Activated CD4-positive, CD25-positive, alpha-beta regulatory T cell treated with anti-CD3 and anti-CD28 coated beads, Interleukin-2, amount 50 U/mL, for 24 hours (primary cell): ENCODE data around the gene HNMT.
"Not testable (repeated sequence)": the region's sequence is repeated elsewhere in the genome, so short reads cannot be mapped to it uniquely, and the experiment has no call there.

Source experiments
- ATAC-seq, 2 donors: fragments of 150-1000 bp; cut with Tn5 transposase; one replicate each; pipeline ENCODE4 v1.10.0; 2021; ENCODE audit warnings: mild to moderate bottlenecking in 1 of 2, moderate library complexity in 1 of 2

Gene HNMT

DNA sequence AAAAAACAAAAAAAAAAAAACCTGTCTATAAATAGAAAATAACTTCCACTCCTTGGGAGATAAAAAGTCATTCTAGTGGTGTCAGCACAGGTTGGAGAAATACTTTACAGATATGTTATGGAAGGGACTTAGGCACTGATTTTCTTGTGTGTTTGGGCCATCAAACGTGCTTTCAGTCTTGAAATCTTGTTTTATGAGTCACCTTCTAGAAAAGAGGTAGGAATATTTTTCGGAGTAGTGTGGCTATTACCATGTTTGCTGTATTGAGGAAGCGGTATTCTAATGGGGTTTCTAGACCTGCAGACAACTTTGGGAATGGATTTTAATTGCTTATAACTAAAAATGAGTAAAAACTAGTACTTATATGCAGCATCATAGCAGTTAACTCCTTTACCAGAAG, 12.0 kb downstream of the HNMT start:
- ATAC-seq: no peak

- no peak for ATAC-seq
These were observed 13.5 kb downstream of the HNMT start for GRCh38 chr2:137977790-137978189.

DNA sequence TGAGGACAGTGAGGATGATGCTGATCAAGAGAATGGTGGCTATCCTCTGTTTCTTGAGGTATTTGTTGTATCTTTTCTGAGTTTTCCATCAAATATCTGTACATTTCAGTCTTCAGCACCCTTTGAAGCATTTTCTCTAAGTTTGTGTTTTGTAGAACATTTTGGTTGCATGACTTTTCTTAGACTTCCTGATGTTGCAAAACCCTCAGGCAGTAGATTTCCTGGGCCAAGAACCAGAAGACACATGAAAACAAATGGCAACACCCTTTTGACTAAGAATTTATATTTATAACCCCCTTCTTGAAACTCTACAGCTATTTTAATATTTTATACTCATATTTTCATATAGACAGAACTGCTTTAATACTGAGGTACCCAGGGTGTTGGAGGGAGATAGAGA, 16.2 kb downstream of the HNMT start:
- ATAC-seq: no peak

GRCh38 chr2:137981112-137981656, 16.9 kb downstream of the HNMT start:
- ATAC-seq: no peak

DNA sequence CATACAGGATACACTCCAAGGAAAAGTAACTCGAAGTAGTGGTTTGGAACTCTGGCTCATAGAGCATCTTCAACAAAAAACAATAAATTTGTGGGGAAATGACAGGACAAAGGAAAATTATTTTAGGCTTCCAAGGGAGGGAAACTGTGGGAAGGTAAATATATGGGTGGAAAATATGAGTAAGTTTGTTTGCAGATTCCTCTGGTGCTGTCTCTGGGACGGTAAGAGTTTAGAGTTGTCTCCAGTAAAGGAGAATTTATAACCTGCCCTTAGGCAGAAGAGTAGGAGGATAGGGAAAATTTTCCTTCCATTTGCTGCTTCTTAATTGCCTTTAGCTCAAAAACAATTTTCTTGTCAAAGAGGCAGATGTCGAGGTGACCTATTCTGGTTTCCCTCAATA, 19.3 kb downstream of the HNMT start:
- no peak for ATAC-seq

DNA sequence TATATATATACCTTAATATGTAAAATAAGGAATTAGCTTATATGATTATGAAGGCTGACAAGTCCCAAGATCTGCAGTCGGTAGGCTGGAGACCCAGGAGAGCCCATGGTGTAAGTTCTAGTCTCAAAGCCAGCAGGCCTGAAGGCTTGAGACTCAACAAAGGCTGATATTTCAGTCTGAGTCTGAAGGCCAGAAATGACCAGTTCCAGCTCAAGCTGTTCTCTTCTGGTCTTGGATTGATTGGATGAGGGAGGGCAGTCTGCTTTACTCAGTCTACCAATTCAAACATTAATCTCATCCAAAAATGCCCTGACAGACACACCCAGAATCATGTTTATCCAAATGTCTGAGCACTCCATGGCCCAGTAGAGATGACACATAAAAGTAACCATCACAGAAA, 22.0 kb downstream of the HNMT start:
- ATAC-seq: no peak

DNA sequence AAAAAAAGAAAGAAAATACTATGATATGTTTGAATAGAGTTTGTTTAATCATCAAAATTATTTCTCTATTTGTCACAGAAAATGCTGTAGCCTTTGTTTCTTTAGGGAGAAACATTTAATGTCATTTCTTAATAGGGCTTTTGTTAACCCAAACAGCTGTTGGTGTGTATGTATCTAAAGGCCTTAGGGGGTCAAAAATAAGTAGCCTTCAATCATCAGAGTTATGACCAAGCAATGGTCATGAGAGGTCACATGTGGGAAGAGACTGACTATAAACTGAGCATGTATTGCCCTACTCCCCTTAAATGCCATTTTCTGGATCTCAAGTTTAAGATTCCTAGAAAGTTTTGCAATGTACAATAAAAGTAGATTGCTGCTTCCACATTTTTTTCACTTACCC, 22.7 kb downstream of the HNMT start:
- ATAC-seq: no peak

- no peak for ATAC-seq
These were observed 26.8 kb downstream of the HNMT start for GRCh38 chr2:137991078-137991477.

DNA sequence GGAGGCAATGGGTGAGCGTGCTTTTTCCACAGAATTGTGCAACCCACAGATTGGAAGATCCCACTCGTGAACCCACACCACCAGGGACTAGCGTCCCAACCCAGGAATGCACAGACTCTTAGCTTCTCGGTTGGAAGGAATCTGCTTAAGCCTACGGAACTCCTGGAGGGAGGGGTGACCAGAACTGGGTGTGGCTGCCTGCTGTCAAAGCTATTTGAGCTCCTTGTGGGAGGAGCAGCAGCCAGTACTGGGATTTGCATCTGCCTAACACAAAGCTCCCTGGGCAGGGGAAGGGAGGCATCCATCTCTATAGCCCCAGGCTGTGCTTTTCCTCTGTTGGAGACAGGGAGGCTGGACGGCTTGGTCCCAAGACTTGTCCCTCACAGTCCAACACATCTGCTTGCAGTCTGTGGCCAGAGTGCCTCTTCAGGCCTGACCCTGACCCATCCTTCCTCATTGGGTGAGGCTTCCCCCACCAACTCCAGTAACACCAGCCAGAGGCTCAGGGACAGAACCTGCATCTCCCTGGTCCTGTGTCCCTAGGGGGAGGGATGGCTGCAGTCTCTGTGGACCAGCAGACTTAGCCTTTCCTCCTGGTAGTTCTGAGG, 27.9 kb downstream of the HNMT start:
- ATAC-seq: no peak

GRCh38 chr2:137993715-137994476, 29.6 kb downstream of the HNMT start:
- not testable (repeated sequence) for ATAC-seq

DNA sequence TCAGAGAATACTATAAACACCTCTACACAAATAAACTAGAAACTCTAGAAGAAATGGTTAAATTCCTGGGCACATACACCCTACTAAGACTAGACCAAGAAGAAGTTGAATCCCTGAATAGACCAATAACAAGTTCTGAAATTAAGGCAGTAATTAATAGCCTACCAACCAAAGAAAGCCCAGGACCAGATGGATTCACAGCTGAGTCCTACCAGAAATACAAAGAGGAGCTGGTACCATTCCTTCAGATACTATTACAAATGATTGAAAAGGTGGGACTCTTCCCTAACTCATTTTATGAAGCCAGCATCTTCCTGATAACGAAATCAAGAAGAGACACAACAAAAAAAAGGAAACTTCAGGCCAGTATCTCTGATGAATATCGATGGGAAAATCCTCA, 31.1 kb downstream of the HNMT start:
- not testable (repeated sequence) for ATAC-seq

GRCh38 chr2:137996158-137996557, 31.9 kb downstream of the HNMT start:
- not testable (repeated sequence) for ATAC-seq

DNA sequence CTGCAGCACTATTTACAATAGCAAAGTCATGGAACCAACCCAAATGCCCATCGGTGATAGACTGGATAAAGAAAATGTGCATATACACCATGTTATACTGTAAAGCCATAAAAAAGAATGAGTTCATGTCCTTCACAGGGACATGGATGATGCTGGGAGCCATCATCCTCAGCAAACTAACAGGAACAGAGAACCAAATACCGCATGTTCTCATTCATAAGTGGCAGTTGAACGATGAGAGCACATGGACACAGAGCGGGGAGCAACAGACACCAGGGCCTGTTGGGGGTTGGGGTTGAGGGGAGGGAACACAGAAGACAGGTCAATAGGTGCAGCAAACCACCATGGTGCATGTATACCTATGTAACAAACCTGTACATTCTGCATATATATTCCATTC, 33.5 kb downstream of the HNMT start:
- no peak for ATAC-seq

- ATAC-seq: no peak
These were observed 34.2 kb downstream of the HNMT start for GRCh38 chr2:137998503-137998902.

DNA sequence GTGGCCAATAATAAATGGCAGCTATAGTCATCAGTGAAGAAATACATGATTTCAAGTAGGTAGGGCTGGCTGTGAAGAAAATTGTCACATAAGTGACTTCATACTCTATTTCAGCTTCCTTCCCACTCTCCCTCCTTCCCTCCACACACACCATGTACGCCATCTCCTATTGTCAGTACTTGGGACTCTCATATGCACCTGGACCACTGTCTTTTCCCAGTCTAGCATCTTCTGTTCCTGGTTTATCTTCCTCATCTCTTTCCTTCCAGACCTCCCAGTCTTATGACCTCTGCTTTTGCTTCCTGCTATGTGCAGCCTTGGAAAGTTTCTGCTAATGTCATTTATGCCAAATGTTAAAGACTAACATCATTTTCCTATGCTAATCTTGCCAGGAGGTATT, 35.0 kb downstream of the HNMT start:
- no peak for ATAC-seq

DNA sequence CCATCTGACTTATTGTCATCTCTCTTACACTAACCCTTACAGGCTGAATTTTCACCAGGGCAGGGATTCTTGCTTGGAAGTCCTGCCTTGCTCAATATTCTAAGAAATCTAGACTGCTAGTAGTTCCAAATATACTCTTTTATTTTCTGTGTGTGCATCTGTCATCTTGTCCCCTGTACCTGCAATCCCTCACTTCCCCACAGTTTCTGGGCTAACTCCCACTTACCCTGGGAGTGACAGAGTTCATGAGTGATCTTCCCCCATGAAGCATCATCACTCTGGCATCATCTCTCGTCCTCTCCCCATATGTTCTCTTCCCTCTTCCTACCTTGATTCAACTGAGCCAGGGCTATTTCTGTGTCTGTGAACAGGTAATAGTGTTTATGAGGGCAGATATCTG, 35.7 kb downstream of the HNMT start:
- no peak for ATAC-seq

DNA sequence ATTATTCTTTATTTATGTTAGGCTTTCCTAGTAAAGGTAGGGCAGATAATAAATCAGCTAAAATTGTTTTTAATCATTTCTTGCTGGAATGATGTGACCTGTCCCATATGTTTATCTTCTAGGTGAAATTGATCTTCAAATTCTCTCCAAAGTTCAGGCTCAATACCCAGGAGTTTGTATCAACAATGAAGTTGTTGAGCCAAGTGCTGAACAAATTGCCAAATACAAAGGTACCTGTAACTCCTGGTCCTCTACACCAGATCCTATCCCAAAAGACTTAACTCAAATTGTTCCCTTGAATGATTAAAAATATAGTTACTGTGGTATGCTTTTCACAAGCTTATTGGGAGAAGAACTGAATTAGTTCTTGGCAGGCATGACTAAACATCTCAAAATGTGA, 36.5 kb downstream of the HNMT start:
- no peak for ATAC-seq

DNA sequence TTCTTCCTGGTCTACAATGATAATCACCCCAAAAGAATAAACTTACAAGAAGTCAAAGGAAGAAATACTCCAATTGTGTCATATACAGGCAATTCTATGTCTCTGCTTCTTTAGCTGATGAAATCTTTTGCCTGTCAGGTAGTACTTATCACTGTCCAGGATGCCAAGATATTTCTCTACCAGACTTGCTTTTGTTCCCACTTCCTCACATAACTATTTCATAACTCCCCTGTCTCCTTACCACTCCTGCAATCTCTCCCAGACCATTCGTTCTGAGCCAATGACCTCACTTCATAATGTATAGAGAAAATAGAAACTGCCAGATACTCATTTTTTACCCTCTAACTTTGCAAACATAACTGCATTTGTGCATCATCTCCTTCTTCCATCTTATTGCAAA, 39.1 kb downstream of the HNMT start:
- ATAC-seq: no peak

DNA sequence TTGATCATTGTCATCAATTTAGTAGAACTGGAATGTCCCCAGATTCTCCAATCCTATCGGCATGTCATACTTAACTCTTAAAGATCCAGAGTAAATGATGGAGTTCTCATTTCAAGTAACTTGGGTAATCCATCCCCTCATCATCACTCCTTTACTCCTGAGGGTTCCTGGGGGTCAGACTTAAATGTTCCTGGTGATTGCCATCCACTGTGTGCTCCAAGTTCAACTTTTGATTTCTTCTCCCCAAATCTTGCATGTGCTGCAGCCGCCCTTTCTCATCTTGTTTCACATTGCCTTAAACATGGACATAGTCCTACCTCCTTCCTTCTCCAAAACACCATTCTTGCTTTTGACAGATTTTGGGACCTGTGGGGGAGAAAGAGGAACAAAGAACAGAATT, 43.2 kb downstream of the HNMT start:
- no peak for ATAC-seq

DNA sequence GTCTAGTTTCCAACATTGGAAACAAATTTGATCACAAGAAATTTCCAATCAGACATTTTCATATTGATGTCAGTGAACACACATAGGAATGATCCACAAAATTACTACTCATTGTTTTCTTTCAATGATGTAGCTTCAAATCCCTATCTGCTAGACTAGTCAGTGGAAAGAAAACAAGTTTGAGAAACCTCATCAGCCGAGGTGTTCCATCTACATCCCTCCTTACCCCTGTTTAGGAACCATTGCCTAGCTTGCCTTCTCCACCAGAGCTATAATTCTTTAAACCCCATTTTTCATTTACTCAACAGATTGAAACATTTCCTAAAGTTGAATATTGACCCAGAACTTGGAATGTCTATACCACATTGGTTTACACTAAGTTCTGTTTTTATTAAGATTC, 45.3 kb downstream of the HNMT start:
- ATAC-seq: no peak

DNA sequence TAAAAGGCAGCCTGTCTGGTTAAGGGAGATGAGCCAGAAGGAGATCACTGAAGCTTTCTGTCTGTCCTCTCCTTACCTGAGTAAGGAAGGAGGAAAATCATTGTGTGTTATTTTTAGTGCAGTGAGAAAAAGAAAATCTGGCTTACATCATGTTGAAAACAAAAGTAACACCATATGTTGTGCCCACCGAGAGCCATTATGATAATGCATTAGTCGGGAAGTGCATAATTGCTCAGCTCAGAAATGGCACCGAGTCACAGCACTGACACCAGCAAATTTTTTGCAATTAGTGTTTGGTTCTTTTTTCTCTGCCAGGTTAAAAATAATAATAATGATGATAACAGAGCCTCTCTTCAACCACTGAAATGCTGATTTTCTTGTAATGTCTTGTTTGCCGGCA, 46.6 kb downstream of the HNMT start:
- ATAC-seq: no peak

DNA sequence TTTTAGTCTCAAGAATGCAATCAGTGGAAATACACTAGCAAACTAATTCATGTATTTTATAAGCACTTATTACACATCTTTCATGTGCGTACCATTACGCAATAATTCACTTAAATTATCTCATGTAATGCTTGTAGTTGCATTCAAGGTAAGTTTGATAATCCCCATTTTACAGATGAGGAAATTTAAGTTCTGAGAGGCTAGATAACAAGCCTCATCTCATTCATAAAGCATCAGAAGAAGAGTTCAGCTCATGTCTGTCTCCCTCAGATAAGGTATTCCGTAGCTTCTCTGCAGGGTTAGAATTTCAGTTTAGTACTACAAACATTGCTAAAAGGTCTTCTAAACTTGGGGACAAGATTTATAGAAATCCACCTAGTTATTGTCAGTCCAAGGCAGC, 47.8 kb downstream of the HNMT start:
- ATAC-seq: no peak

- no peak for ATAC-seq
These were observed 48.7 kb downstream of the HNMT start for GRCh38 chr2:138012968-138013367.

- no peak for ATAC-seq
These were observed 49.4 kb downstream of the HNMT start for GRCh38 chr2:138013639-138014038.

- ATAC-seq: no peak
These were observed 51.2 kb downstream of the HNMT start for GRCh38 chr2:138015494-138015893.
